CD14-positive monocyte (primary cell): ENCODE measurements around the gene ZP1. TPM values are rescaled to one million over a fixed set of nuclear protein-coding genes. Genes with fewer than 3 reads are reported as not detected.
A peak's percentile ranks its signal among the peaks of the same experiment; 100 is the strongest.

Experiments used
- DNase-seq, 3 donors: peaks; one replicate each; pipeline ENCODE4 v3.0.0-alpha.2; 2011 to 2022
- H2AFZ ChIP-seq: 2 replicates; pipeline ENCODE4 v1.6.0; 2012; ENCODE audit warnings: mild to moderate bottlenecking, low read depth, low read length, inconsistent platforms; ENCODE audit not compliant: insufficient read depth, poor library complexity, severe bottlenecking
- H3K27ac ChIP-seq, 2 donors: 1 replicate in 1 of 2; 2 replicates in 1 of 2; pipeline ENCODE4 v1.5.1; 2012 to 2013; ENCODE audit warnings: low read length in 2 of 2, control low read depth in 1 of 2, inconsistent platforms in 1 of 2, low read depth in 1 of 2, mild to moderate bottlenecking in 1 of 2
- H3K27me3 ChIP-seq, 2 donors: one replicate each; pipeline versions ENCODE4 v1.6.0 to v1.6.1; 2011 to 2013; ENCODE audit warnings: low read length in 2 of 2; ENCODE audit not compliant: control insufficient read depth in 2 of 2, insufficient read depth in 2 of 2
- H3K36me3 ChIP-seq, 2 donors: replicated peaks in 1 of 2; 1 replicate in 1 of 2; 2 replicates in 1 of 2; pipeline versions ENCODE4 v1.5.1 to v1.6.1; 2012 to 2013; ENCODE audit warnings: low read length in 2 of 2, control low read depth in 1 of 2, inconsistent platforms in 1 of 2, mild to moderate bottlenecking in 1 of 2; ENCODE audit not compliant: insufficient read depth in 2 of 2, control insufficient read depth in 1 of 2
- H3K4me1 ChIP-seq, 2 donors: 1 replicate in 1 of 2; 2 replicates in 1 of 2; pipeline versions ENCODE4 v1.5.1 to v1.6.1; 2012 to 2013; ENCODE audit warnings: low read length in 2 of 2, control low read depth in 1 of 2, inconsistent platforms in 1 of 2, mild to moderate bottlenecking in 1 of 2, moderate library complexity in 1 of 2; ENCODE audit not compliant: insufficient read depth in 2 of 2, control insufficient read depth in 1 of 2
- H3K4me2 ChIP-seq: replicated peaks from 2 replicates; pipeline ENCODE3; 2012; ENCODE audit warnings: low read length, moderate library complexity, mild to moderate bottlenecking; ENCODE audit not compliant: poor library complexity, severe bottlenecking; ENCODE audit errors: extremely low read depth
- H3K4me3 ChIP-seq, 3 experiments: fragments of 200-600 bp in 1 of 3; sonication (generic) in 1 of 3; replicated peaks in 1 of 3; 1 replicate in 2 of 3; 2 replicates in 1 of 3; pipeline ENCODE4 v1.5.1; 2011 to 2013; ENCODE audit warnings: low read length in 3 of 3, mild to moderate bottlenecking in 3 of 3, control low read depth in 2 of 3, low read depth in 2 of 3, inconsistent platforms in 1 of 3, moderate library complexity in 1 of 3
- H3K79me2 ChIP-seq: 2 replicates; pipeline ENCODE4 v1.6.0; 2012; ENCODE audit warnings: mild to moderate bottlenecking, control low read depth, inconsistent platforms, low read length, moderate library complexity; ENCODE audit not compliant: insufficient read depth
- H3K9ac ChIP-seq: 2 replicates; pipeline ENCODE4 v1.6.0; 2017; ENCODE audit warnings: low read length, mild to moderate bottlenecking; ENCODE audit not compliant: insufficient read depth, poor library complexity, severe bottlenecking
- H3K9me3 ChIP-seq, 2 donors: replicated peaks in 1 of 2; 1 replicate in 1 of 2; 2 replicates in 1 of 2; pipeline versions ENCODE4 v1.5.1 to v1.6.1; 2012 to 2013; ENCODE audit warnings: low read length in 2 of 2, control low read depth in 1 of 2; ENCODE audit not compliant: control insufficient read depth in 1 of 2, insufficient read depth in 1 of 2
- H4K20me1 ChIP-seq: 2 replicates; pipeline ENCODE4 v1.6.0; 2012; ENCODE audit warnings: mild to moderate bottlenecking, low read length, control low read depth, moderate library complexity; ENCODE audit not compliant: insufficient read depth
- H3K27ac Mint-ChIP-seq, 7 donors: one replicate each; pipeline ENCODE4 v1.8.0; 2020; ENCODE audit warnings: mild to moderate bottlenecking in 7 of 7, mixed read lengths in 7 of 7, moderate library complexity in 6 of 7, inconsistent platforms in 2 of 7
- H3K27me3 Mint-ChIP-seq, 3 donors: one replicate each; pipeline ENCODE4 v1.8.0; 2021 to 2022; ENCODE audit warnings: low read depth in 3 of 3, mild to moderate bottlenecking in 3 of 3, mixed read lengths in 3 of 3, moderate library complexity in 3 of 3, inconsistent platforms in 1 of 3
- H3K36me3 Mint-ChIP-seq, 2 donors: one replicate each; pipeline ENCODE4 v1.8.0; 2020; ENCODE audit warnings: mixed read lengths in 2 of 2, inconsistent platforms in 1 of 2, mild to moderate bottlenecking in 1 of 2
- H3K4me1 Mint-ChIP-seq: one replicate; pipeline ENCODE4 v1.8.0; 2020; ENCODE audit warnings: mild to moderate bottlenecking, mixed read lengths
- H3K4me3 Mint-ChIP-seq, 2 donors: one replicate each; pipeline ENCODE4 v1.8.0; 2020; ENCODE audit warnings: mild to moderate bottlenecking in 2 of 2, mixed read lengths in 2 of 2, moderate library complexity in 1 of 2
- H3K9me3 Mint-ChIP-seq, 7 donors: one replicate each; pipeline ENCODE4 v1.8.0; 2020 to 2022; ENCODE audit warnings: mixed read lengths in 7 of 7, mild to moderate bottlenecking in 6 of 7, moderate library complexity in 6 of 7, inconsistent platforms in 2 of 7
- WGBS: methylation state at CpG from one replicate; pipeline ENCODE4 v1.1.5; 2013; ENCODE audit warnings: missing lambda C conversion rate; ENCODE audit not compliant: insufficient coverage; 5-methylcytosine and 5-hydroxymethylcytosine counted together
- intact Hi-C, 2 donors: fragments of 100-400 bp; cut with micrococcal nuclease; formaldehyde crosslinking; loops; one replicate each; pipeline versions ENCODE4 v1.15.0 to v1.15.1; 2023
- polyA plus RNA-seq, 3 donors: library from polyadenylated mRNA; depleted of rRNA in 1 of 3; unstranded in 2 of 3; stranded (reverse) in 1 of 3; fragments of 300-500 nt in 2 of 3; fragments of >200 nt in 1 of 3; fragmentation: Illumina TruSeq in 2 of 3; gene quantifications; 1 replicate in 2 of 3; 2 replicates in 1 of 3; pipeline ENCODE4 v1.2.3, GENCODE V29; 2012 to 2021
- TF ChIP-seq, protein P1 (sequence below): fragments of 200-600 bp; IDR thresholded peaks from one replicate; pipeline ENCODE4 v1.8.0; 2022; ENCODE audit warnings: antibody characterized with exemption, mild to moderate bottlenecking

Gene ZP1
- polyA plus RNA-seq, 3 donors: 0.09 to 0.40 TPM; not detected in 1

DNA sequence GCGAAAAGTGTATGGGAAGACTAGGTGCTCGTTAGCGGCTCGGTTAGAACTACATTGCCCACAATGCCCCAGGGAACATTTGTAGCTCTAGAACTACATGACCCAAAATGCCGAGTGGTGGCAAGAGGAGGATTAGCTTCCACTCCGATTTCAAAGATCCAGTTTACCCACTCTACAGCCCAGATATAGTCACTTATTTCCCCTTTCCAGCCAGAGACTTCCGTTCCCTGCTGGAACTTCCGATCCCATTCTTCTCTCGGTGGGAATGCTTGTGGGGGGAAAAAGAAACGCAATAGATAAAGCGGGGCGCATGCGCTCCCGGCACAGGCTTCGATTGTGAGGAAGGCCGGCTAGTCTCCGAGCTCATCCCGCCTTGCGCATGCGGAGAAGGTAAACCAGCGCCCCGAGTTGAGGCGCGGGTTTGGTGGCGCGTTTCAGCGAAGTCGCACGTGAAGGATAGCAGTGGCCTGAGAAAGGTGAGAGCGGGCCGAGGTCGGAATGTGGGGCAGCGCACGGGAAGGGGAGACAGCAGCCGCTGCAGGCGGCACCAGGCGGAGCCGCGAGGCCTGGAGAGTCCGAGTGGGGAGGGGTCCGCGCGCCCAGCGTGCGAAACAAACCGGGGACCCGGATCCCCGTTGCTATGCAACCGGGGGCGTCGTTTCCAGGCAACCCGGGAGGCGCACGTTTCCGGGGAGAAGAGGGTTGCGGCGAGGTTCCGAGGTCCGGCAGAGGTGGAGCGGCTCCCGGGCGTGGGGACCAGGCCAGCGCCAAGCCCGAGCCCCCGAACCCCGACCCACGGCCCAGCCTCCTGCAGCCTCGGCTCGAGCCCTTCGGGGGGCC is 46.7 kb downstream of the ZP1 start, which contains the start of gene TMEM109:
TSS of gene TMEM109 (plus strand) at position 366 of the 840 bp plus-strand sequence. CDS start 5,536 bp downstream, outside the sequence.
- peaks cover 0 to 3% (median 0%) of the 10 kb centered on the region in 3 donors for H3K27me3 Mint-ChIP-seq
- H3K36me3 Mint-ChIP-seq: peaks cover 2 to 12% of the 10 kb centered on the region in 2 donors
- no peaks in the 10 kb centered on the region for H3K9me3 ChIP-seq
- peak within 1 kb of the TSS; percentile 78 to 93 (median 83) for H3K4me3 ChIP-seq
- peaks cover 81% of the 10 kb centered on the region for H3K4me1 Mint-ChIP-seq
- peak within 1 kb of the TSS; percentile 73 for H3K9ac ChIP-seq
- H3K27me3 ChIP-seq: no peaks in the 10 kb centered on the region
- H2AFZ ChIP-seq: peak within 1 kb of the TSS; percentile 86
- TF ChIP-seq, protein P1, sequence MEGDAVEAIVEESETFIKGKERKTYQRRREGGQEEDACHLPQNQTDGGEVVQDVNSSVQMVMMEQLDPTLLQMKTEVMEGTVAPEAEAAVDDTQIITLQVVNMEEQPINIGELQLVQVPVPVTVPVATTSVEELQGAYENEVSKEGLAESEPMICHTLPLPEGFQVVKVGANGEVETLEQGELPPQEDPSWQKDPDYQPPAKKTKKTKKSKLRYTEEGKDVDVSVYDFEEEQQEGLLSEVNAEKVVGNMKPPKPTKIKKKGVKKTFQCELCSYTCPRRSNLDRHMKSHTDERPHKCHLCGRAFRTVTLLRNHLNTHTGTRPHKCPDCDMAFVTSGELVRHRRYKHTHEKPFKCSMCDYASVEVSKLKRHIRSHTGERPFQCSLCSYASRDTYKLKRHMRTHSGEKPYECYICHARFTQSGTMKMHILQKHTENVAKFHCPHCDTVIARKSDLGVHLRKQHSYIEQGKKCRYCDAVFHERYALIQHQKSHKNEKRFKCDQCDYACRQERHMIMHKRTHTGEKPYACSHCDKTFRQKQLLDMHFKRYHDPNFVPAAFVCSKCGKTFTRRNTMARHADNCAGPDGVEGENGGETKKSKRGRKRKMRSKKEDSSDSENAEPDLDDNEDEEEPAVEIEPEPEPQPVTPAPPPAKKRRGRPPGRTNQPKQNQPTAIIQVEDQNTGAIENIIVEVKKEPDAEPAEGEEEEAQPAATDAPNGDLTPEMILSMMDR: no peak
- peak within 1 kb of the TSS; percentile 99 to 100 for H3K4me3 Mint-ChIP-seq
- peaks cover 0 to 12% (median 0%) of the 10 kb centered on the region in 7 donors for H3K9me3 Mint-ChIP-seq
- peak; percentile 66 to 85 (median 80) for DNase-seq
- peaks cover 20% of the 10 kb centered on the region for H4K20me1 ChIP-seq
- peaks cover 81% of the 10 kb centered on the region in 2 donors for H3K4me1 ChIP-seq
- peak within 1 kb of the TSS; percentile 82 for H3K4me2 ChIP-seq
- intact Hi-C loops: no loop called here
- H3K27ac Mint-ChIP-seq: peak within 1 kb of the TSS; percentile 92 to 98 (median 95)
- WGBS: under 1% methylated on average over 62 of the region's 70 CpGs
- H3K36me3 ChIP-seq: no peaks in the 10 kb centered on the region
- H3K27ac ChIP-seq: peak within 1 kb of the TSS; percentile 59 to 84
- peaks cover 48% of the 10 kb centered on the region for H3K79me2 ChIP-seq

GRCh38 chr11:60914633-60915247 is 47.4 kb downstream of the ZP1 start:
- H3K4me1 ChIP-seq: peaks cover 81% of the 10 kb centered on the region in 2 donors
- peaks cover 81% of the 10 kb centered on the region for H3K4me1 Mint-ChIP-seq
- WGBS: under 1% methylated on average over 19 of the region's 31 CpGs

More at GRCh38 chr11:60914633-60915247, 47.4 kb downstream of the ZP1 start:
- intact Hi-C loops: loop anchor here in 1 of 2 donors (5.0 kb wide), 1 partner anchor 38 kb away; the partner anchor contains the start of gene SLC15A3
- Mint-ChIP-seq H3K4me3 (peak overlapping the region; percentile 99 to 100), H3K36me3 (peaks cover 4 to 9% of the 10 kb centered on the region in 2 donors), H3K27ac (peak overlapping the region in 4 of 7 donors; percentile 6 to 79 (median 52)), H3K27me3 (peaks cover 0 to 3% (median 0%) of the 10 kb centered on the region in 3 donors), H3K9me3 (peaks cover 0 to 5% (median 0%) of the 10 kb centered on the region in 7 donors)
- H3K27me3 ChIP-seq: no peaks in the 10 kb centered on the region
- H3K4me3 ChIP-seq: peak overlapping the region; percentile 78 to 93 (median 83)
- no peaks in the 10 kb centered on the region for H3K36me3 ChIP-seq
- H3K79me2 ChIP-seq: peaks cover 49% of the 10 kb centered on the region
- H3K9me3 ChIP-seq: no peaks in the 10 kb centered on the region
- TF ChIP-seq, protein P1: no peak
- peak overlapping the region; percentile 86 for H2AFZ ChIP-seq
- DNase-seq: peak in 1 of 3 donors; percentile 66
- H4K20me1 ChIP-seq: peaks cover 25% of the 10 kb centered on the region
- peak overlapping the region in 1 of 2 donors; percentile 84 for H3K27ac ChIP-seq
- H3K4me2 ChIP-seq: peak overlapping the region; percentile 82
- H3K9ac ChIP-seq: peak overlapping the region; percentile 73
